CD4-positive, alpha-beta T cell treated with Interleukin-17A for 4 hours (primary cell): Measurements from ENCODE around the gene B9D2.
"Not testable (repeated sequence)": the region's sequence is repeated elsewhere in the genome, so short reads cannot be mapped to it uniquely, and the experiment has no call there.

Experiments
- DNase-seq: peaks from one replicate; pipeline ENCODE4 v3.0.0-alpha.2; 2020; ENCODE audit warnings: mixed read lengths

The B9D2 gene, protein sequence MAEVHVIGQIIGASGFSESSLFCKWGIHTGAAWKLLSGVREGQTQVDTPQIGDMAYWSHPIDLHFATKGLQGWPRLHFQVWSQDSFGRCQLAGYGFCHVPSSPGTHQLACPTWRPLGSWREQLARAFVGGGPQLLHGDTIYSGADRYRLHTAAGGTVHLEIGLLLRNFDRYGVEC

DNA sequence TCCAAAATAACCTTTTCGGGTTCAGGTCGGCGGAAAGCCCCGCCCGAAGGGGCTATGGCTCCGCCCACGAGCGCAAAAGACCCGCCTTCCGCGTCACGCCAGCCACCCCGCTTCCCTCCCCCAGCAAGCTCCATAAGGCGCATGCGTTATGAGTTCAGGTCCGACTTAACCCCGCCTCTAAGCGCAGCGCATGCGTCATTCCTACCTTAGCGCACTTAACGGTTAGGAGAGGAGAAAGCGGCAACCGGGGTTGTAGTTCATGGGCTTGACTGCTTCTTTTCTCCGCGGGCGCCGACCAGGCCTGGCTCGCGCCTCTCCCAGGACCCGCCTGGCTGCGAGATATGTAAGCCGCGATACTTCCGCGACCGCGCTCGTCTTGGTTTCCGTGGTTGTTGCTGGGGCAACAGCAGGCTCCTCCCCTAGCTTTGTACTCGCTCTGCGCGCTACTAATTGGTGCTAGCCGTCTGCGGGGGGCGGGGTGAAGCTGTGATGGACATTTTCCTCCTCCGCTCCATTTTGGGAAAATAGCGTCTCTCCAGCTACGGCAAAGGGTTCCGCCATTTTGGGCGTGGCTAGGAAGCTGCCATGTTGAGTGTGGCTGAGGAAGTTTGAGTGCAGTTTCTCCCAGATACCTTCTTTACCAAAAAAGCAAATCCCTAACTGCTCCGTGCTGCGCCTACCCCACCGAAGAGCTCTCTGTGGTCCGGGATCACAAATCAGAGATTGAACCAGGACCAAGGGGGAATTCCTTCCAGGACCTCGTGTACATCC lies at the start of gene B9D2:
Gene B9D2, minus strand, starts transcription at position 397 of the 771 bp plus-strand sequence. CDS start 630 bp downstream, outside the sequence.
- peak; percentile 99 for DNase-seq

DNA sequence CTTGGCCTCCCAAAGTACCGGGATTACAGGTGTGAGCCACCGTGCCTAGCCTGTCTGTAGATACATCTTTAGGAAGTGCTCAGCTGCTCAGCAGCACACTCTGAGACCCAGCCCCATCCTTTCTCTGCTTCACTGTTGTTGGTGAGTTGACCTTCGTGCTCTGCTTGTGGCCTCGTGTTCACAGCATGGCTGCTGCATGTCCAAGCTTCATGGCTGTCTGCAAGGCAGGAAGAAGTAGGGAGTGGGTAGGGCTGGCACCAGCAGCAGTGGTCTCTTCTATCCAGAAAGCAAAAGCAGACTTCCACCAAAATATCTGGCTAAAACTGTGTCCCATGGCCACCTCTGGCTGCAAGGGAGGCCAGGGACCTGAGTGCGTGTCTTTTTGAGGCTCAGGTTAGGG lies 49.0 kb upstream of the B9D2 start:
- no peak for DNase-seq

- no peak for DNase-seq
Measured at GRCh38 chr19:41411968-41412265, 48.0 kb upstream of the B9D2 start.

GRCh38 chr19:41411100-41411967 lies 47.4 kb upstream of the B9D2 start:
- DNase-seq = no peak

DNA sequence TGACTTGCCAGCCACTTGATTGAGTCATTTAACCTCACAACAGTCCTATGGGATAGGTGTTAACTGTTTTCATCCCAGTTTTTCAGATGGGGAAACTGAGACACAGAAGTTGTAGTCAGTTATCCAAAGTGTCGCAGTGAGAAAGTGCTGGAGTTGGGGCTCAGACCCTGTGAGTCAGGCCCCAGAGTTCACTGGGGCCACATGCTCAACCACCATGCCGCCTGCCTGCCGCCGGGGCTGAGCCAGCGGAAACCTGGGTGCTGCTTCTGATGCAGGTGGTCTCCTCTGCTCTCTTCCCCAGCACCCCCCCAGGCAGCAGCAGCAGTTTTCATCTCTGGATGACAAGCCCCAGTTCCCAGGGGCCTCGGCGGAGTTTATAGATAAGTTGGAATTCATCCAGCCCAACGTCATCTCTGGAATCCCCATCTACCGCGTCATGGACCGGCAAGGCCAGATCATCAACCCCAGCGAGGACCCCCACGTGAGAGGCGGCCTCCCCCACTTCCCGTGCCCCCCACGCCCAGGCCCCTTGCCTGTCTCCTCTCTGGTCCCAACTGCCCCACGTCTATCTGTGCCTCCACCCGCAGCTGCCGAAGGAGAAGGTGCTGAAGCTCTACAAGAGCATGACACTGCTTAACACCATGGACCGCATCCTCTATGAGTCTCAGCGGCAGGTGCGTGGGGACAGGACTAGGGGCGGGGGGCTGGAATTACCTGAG lies 46.5 kb upstream of the B9D2 start:
- no peak for DNase-seq

- DNase-seq = no peak
Measured at GRCh38 chr19:41409288-41409687, 45.3 kb upstream of the B9D2 start.

DNA sequence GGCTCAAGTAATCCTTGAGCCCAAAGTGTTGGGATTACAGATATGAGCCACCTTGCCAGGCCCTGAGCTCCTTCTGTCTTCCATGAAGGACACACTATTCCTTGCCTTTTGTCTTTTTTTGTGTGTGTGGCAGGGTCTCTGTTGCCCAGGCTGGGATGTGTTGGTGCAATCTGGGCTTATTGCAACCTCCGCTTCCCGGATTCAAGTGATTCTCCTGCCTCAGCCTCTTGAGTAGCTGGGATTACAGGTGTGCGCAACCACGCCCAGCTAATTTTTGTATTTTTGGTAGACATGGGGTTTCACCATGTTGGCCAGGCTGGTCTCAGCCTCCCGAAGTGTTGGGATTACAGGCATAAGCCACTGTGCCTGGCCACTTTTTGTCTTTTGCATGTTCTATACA lies 44.9 kb upstream of the B9D2 start:
- not testable (repeated sequence) for DNase-seq

DNA sequence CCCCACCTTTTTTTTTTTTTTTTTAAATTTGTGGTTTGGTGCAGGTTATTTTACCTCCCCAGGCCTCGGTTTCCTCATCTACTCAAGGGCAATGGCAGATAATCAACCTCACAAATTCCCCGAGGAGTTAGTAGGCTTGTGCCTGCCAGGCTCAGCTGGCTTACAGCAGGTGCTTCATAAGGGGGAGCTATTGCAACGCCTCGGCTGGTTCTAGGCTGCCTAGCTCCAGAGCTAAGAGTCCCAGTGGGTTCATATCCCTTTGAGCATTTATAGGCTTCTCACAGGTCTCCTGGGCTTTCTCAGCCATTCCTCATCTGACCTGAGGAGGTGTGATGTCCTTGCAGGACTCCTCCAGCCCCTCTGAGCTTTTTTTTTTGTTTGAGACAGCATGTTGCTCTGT lies 44.3 kb upstream of the B9D2 start:
- no peak for DNase-seq

GRCh38 chr19:41407271-41407670 lies 43.3 kb upstream of the B9D2 start:
- DNase-seq = no peak

DNA sequence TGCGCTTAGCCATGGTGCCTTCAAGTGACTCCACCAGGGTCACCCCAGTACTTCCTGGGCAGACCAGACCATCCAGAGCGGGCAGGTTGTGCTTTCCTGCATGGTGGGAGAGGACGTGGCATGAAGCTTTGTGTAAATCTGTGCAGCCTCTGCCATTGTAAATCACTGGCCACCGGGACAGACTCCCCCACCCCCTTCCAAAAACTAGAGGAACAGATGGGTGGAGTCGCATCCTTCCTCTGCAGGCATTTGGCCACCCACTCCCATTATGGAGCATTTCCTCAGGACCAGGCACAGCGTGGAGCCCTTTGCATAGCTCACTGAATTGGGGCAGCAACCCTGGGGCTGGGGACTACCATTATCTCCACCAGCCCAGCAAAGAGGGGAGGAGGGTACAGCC lies 41.8 kb upstream of the B9D2 start:
- DNase-seq = no peak

DNA sequence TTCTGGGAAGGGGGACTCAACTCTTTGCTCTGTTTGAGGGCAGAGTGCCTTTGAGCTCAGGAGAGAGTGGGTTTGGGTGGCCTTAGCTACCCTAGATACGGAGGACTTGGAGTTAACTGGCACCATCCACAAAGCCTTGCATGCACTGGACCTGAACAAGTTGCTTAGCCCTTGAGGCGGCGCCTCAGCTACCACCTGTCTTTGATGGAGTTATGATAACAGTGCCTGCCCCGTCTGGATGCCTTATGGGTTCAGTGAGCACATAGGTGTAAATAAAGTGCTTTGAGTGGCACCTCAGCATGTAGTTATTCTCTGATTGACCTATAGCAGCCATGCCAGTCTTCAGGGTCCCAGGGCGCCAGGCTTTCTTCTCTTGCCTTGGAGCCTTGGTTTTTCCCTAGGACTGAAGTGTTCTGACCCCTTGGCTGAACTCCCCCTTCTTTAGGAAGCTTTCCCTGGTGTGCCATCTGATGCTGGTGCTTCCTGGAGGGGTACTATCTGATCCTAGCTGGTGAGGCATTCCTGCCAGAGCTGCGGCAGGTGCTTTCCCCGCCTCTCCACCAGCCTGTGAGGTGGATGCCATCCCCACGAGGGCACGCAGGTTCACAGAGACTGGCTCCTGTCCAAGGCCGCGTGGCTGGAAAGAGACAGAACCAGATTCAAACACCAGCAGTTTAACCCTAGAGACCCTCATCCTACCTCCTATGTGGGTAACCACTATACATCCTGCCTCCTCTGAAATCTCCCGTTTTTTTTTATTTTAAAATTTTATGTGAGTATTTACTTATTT lies 39.4 kb upstream of the B9D2 start:
- DNase-seq = no peak

DNA sequence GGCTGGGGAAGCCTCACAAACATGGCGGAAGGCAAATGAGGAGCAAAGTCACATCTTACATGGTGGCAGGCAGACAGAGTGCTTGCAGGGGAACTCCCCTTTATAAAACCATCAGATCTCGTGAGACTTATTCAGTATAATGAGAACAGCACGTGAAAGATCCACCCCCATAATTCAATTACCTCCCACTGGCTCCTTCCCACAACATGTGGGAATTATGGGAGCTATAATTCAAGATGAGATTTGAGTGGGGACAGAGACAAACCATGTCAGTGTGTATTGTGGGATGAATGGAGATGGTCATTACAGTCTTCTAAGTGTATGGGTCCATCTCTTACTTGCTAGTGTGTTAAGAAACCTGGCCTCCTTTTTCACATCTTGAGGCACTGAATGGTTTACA lies 38.1 kb upstream of the B9D2 start:
- no peak for DNase-seq

DNA sequence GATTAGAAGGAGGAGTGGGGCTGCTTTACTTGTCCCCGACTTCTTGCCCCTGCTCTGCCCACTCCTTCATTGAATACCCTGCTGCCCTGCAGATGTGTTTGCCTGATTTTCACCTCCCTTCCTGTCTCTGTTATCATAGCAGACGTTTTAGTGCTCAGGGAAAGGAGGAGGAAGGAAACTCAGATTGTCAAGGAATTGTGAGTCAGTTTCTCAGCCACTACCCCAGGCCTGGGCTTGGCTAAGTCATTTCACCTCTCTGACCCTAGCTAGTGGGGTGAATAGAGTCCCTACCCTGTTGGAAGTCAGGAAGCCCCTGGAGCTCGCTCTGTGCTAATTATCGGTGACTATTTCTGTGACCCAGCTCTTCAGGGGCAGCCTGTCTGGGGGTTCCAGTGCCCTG lies 37.5 kb upstream of the B9D2 start:
- no peak for DNase-seq

DNA sequence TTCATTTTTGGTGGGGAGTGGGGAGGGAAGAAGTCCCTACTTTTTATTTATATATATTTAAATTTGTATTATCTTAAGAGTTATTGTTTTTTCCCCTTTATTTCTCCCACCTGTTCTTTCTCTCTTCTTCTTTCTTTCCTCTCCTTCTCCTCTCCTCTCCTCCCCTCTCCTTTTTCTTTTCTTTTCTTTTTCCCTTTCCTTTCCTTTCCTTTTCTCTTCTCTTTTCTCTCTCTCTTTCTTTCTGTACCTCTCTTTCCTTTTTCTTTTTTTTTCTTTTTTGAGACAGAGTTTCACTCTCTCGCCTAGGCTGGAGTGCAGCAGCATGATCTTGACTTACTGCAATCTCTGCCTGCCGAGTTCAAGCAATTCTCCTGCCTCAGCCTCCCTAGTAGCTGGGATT lies 35.6 kb upstream of the B9D2 start:
- DNase-seq = no peak

GRCh38 chr19:41399091-41399490 lies 35.1 kb upstream of the B9D2 start:
- DNase-seq = no peak

- DNase-seq = no peak
Measured at GRCh38 chr19:41398598-41398997, 34.6 kb upstream of the B9D2 start.

- DNase-seq = no peak
Measured at GRCh38 chr19:41398050-41398418, 34.1 kb upstream of the B9D2 start.

DNA sequence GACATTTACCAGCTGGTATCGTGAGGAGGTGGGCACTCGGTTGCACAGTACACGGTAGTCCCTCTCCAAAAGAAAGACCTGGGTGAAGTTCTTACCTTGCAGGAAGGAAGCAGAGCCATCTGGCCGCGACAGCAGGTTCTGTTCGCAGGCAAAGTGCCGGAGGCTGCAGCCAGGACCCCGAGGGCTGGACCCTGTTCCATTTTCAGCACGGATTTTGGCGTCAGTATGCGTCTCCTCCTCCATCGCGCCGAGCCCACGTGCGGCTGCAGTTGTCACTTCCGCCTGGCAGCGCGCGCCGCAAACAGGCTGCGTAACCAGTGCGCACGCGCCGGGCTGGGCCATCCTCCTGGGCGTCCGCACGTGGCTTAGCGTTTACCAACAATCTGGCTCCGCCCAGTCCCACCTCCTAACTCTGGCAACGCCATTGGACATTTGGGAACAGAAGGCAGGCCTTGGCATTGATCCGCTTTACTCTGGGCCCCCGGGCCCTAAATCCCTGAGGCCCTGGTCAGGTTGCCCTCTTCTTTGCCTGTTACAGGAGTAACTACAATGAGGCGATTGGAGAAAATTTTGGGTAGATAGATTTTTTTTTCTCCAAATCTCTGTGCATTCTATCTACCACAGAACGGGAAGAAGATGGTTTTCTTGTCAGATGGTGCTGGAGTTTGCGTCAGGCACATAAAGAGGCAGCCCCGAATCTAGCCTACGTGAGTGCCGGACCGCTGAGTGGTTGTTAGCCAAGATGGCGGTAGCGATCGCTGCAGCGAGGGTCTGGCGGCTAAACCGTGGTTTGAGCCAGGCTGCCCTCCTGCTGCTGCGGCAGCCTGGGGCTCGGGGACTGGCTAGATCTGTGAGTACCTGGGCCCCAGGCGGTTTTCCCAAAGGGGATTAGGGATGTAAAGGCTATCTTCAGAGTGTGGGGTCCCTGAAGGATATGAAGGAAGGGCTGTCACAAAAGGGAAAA lies 33.4 kb upstream of the B9D2 start, which contains the start of the genes BCKDHA and EXOSC5:
Gene BCKDHA, plus strand, starts transcription at position 733 of the 964 bp plus-strand sequence. Its CDS starts 10 bp downstream, at position 743.
Gene EXOSC5, minus strand, starts transcription at position 274 of the 964 bp plus-strand sequence. Its CDS starts 31 bp downstream, at position 243.
- peak; percentile 100 for DNase-seq

GRCh38 chr19:41395355-41395754 lies 31.4 kb upstream of the B9D2 start:
- no peak for DNase-seq

GRCh38 chr19:41392775-41393174 lies 28.8 kb upstream of the B9D2 start:
- DNase-seq = no peak

- no peak for DNase-seq
Measured at GRCh38 chr19:41391618-41392017, 27.7 kb upstream of the B9D2 start.
